WTC11 (cell line): Measurements from ENCODE around the gene ATP1A4. TPM values are rescaled to one million over a fixed set of nuclear protein-coding genes. Genes with fewer than 3 reads are reported as not detected.

Source experiments
- ATAC-seq: fragments of 200-7000 bp; cut with Tn5 transposase; 2 replicates; pipeline ENCODE4 v1.10.0; 2021; ENCODE audit warnings: mild to moderate bottlenecking, moderate library complexity
- CTCF ChIA-PET: fragments of 300-600 bp; sonication (Branson Sonifier 250); formaldehyde crosslinking; loops from one replicate; lab custom pipeline; 2021; ENCODE audit warnings: antibody characterized with exemption; lab: Charles Lee
- POLR2A ChIA-PET: fragments of 350-600 bp; sonication (Branson Sonifier 250); formaldehyde crosslinking; loops from one replicate; lab custom pipeline; 2021; ENCODE audit warnings: antibody characterized with exemption; lab: Charles Lee
- DNase-seq: peaks from one replicate; pipeline ENCODE4 v3.0.0; 2021; ENCODE audit warnings: low spot score
- H3K27ac Mint-ChIP-seq: 2 replicates; pipeline ENCODE4 v1.8.0; 2021; ENCODE audit warnings: mixed read lengths
- H3K27me3 Mint-ChIP-seq: 2 replicates; pipeline ENCODE4 v1.8.0; 2021; ENCODE audit warnings: low read depth, mild to moderate bottlenecking, moderate library complexity, mixed read lengths
- H3K36me3 Mint-ChIP-seq: 2 replicates; pipeline ENCODE4 v1.8.0; 2021; ENCODE audit warnings: mixed read lengths
- H3K4me1 Mint-ChIP-seq: 2 replicates; pipeline ENCODE4 v1.8.0; 2022; ENCODE audit warnings: mixed read lengths
- H3K4me3 Mint-ChIP-seq: 2 replicates; pipeline ENCODE4 v1.8.0; 2021; ENCODE audit warnings: mild to moderate bottlenecking, moderate library complexity, mixed read lengths
- H3K9me3 Mint-ChIP-seq: 2 replicates; pipeline ENCODE4 v1.8.0; 2021; ENCODE audit warnings: mixed read lengths
- CTCF ChIP-seq: fragments of 200-600 bp; IDR thresholded peaks from 2 replicates; pipeline ENCODE4 v1.8.0; 2022; ENCODE audit warnings: antibody characterized with exemption
- GABPB1 ChIP-seq: sonication (generic); formaldehyde crosslinking; IDR thresholded peaks from 2 replicates; pipeline ENCODE4 v1.8.1; 2023; ENCODE audit warnings: mild to moderate bottlenecking, missing genetic modification reagents
- GRHL2 ChIP-seq: fragments of 250-450 bp; sonication (Bioruptor Pico); IDR thresholded peaks from 2 replicates; pipeline ENCODE4 v1.8.0; 2022; ENCODE audit warnings: mild to moderate bottlenecking, moderate library complexity; ENCODE audit not compliant: insufficient replicate concordance, severe bottlenecking
- GTF2I ChIP-seq: fragments of 250-450 bp; sonication (Bioruptor Pico); conservative IDR thresholded peaks from 2 replicates; pipeline ENCODE4 v1.4.0; 2021; ENCODE audit warnings: mild to moderate bottlenecking
- IRF1 ChIP-seq: sonication (generic); formaldehyde crosslinking; IDR thresholded peaks from 2 replicates; pipeline ENCODE4 v1.8.0; 2023; ENCODE audit warnings: missing genetic modification reagents
- IRF2 ChIP-seq: sonication (generic); formaldehyde crosslinking; IDR thresholded peaks from 2 replicates; pipeline ENCODE4 v1.8.0; 2022; ENCODE audit warnings: low read depth, missing genetic modification reagents, borderline replicate concordance
- KAT7 ChIP-seq: sonication (generic); formaldehyde crosslinking; IDR thresholded peaks from 2 replicates; pipeline ENCODE4 v1.8.1; 2023; ENCODE audit warnings: missing genetic modification reagents, mild to moderate bottlenecking, borderline replicate concordance
- MAX ChIP-seq: sonication (generic); formaldehyde crosslinking; IDR thresholded peaks from 2 replicates; pipeline ENCODE4 v1.8.0; 2022; ENCODE audit warnings: mild to moderate bottlenecking, missing genetic modification reagents
- MXD4 ChIP-seq: fragments of 250-450 bp; sonication (Bioruptor Pico); IDR thresholded peaks from 2 replicates; pipeline ENCODE4 v1.8.0; 2021; ENCODE audit warnings: mild to moderate bottlenecking, moderate library complexity, borderline replicate concordance
- NFE2L1 ChIP-seq: sonication (generic); formaldehyde crosslinking; IDR thresholded peaks from 2 replicates; pipeline ENCODE4 v1.8.1; 2023; ENCODE audit warnings: missing genetic modification reagents
- OVOL2 ChIP-seq: fragments of 250-450 bp; sonication (Bioruptor Pico); IDR thresholded peaks from 2 replicates; pipeline ENCODE4 v1.9.0; 2021; ENCODE audit warnings: mild to moderate bottlenecking, borderline replicate concordance
- PREB ChIP-seq: sonication (generic); formaldehyde crosslinking; IDR thresholded peaks from 2 replicates; pipeline ENCODE4 v1.8.1; 2022; ENCODE audit warnings: mild to moderate bottlenecking, missing genetic modification reagents, moderate library complexity, borderline replicate concordance
- RELA ChIP-seq: sonication (generic); formaldehyde crosslinking; IDR thresholded peaks from 2 replicates; pipeline ENCODE4 v1.8.1; 2022; ENCODE audit warnings: missing genetic modification reagents, mild to moderate bottlenecking, borderline replicate concordance
- SMAD4 ChIP-seq: sonication (generic); formaldehyde crosslinking; IDR thresholded peaks from 2 replicates; pipeline ENCODE4 v1.8.0; 2022; ENCODE audit warnings: mild to moderate bottlenecking, missing genetic modification reagents
- SP1 ChIP-seq: sonication (generic); formaldehyde crosslinking; conservative IDR thresholded peaks from 2 replicates; pipeline ENCODE4 v1.8.1; 2022; ENCODE audit warnings: missing genetic modification reagents
- TEAD1 ChIP-seq: sonication (generic); formaldehyde crosslinking; IDR thresholded peaks from 2 replicates; pipeline ENCODE4 v1.8.0; 2022; ENCODE audit warnings: mild to moderate bottlenecking, missing genetic modification reagents
- TEAD4 ChIP-seq: sonication (generic); formaldehyde crosslinking; IDR thresholded peaks from 2 replicates; pipeline ENCODE4 v1.8.0; 2022; ENCODE audit warnings: mild to moderate bottlenecking, missing genetic modification reagents
- ZNF219 ChIP-seq: sonication (generic); formaldehyde crosslinking; IDR thresholded peaks from 2 replicates; pipeline ENCODE4 v1.8.0; 2023; ENCODE audit warnings: missing genetic modification reagents, mild to moderate bottlenecking, borderline replicate concordance
- ZNF396 ChIP-seq: fragments of 250-450 bp; sonication (Bioruptor Pico); IDR thresholded peaks from 2 replicates; pipeline ENCODE4 v1.8.0; 2021; ENCODE audit warnings: mild to moderate bottlenecking, moderate library complexity, borderline replicate concordance
- ZNF423 ChIP-seq: fragments of 250-450 bp; sonication (Bioruptor Pico); IDR thresholded peaks from 2 replicates; pipeline ENCODE4 v2.1.2; 2022; ENCODE audit warnings: mild to moderate bottlenecking, moderate library complexity
- ZNF425 ChIP-seq: fragments of 250-450 bp; sonication (Bioruptor Pico); conservative IDR thresholded peaks from 2 replicates; pipeline ENCODE4 v1.9.0; 2021; ENCODE audit warnings: mild to moderate bottlenecking
- ZNF532 ChIP-seq: fragments of 250-450 bp; sonication (Bioruptor Pico); IDR thresholded peaks from 2 replicates; pipeline ENCODE4 v1.9.0; 2021; ENCODE audit warnings: mild to moderate bottlenecking, borderline replicate concordance
- ZNF671 ChIP-seq: fragments of 250-450 bp; sonication (Bioruptor Pico); IDR thresholded peaks from 2 replicates; pipeline ENCODE4 v1.8.0; 2021; ENCODE audit warnings: mild to moderate bottlenecking
- total RNA-seq: library from RNA; stranded (reverse); gene quantifications from 3 replicates; pipeline ENCODE4 v1.2.3, GENCODE V29; 2021

ATP1A4 gene
- total RNA-seq, 1 experiment from 2014 or later = 0.37 TPM

- ATAC-seq (peak; percentile 61), DNase-seq (no peak)
- Mint-ChIP-seq H3K4me3 (no peak overlapping the region; the same call in 1 of the 2 replicates), H3K36me3 (no peaks in the 10 kb centered on the region), H3K27ac (peak overlapping the region; percentile 30), H3K9me3 (no peaks in the 10 kb centered on the region), H3K27me3 (peaks cover 5% of the 10 kb centered on the region; the same call in 1 of the 2 replicates), H3K4me1 (peaks cover 50% of the 10 kb centered on the region)
- no peak for TF ChIP-seq MXD4 (CRISPR knock-in tag)
- TF ChIP-seq SMAD4 (CRISPR knock-in tag) = 0 out of 2 replicates have a peak, but pooled peaks have one; percentile 7
- peak; percentile 33; the same call in 1 of the 2 replicates for TF ChIP-seq CTCF
- 0 out of 2 replicates have a peak, but pooled peaks have one; percentile 19 for TF ChIP-seq GTF2I (CRISPR knock-in tag)
- TF ChIP-seq GRHL2 (CRISPR knock-in tag) = no peak
- TF ChIP-seq GABPB1 (CRISPR knock-in tag) = peak; percentile 95
- TF ChIP-seq ZNF423 (CRISPR knock-in tag) = peak; percentile 95
- TF ChIP-seq TEAD4 (CRISPR knock-in tag) = peak; percentile 48; the same call in 1 of the 2 replicates
- TF ChIP-seq RELA (CRISPR knock-in tag) = no peak
- peak; percentile 90 for TF ChIP-seq ZNF532 (CRISPR knock-in tag)
- TF ChIP-seq TEAD1 (CRISPR knock-in tag) = peak; percentile 21; the same call in 1 of the 2 replicates
- 0 out of 2 replicates have a peak, but pooled peaks have one; percentile 9 for TF ChIP-seq ZNF396
- peak; percentile 55 for TF ChIP-seq SP1 (CRISPR knock-in tag)
- TF ChIP-seq MAX (CRISPR knock-in tag) = peak; percentile 86
- CTCF ChIA-PET = interaction anchor here (0.6 to 9.3 kb wide), 25 partner anchors 8 to 293 kb away, joined by 3 to 83 read pairs (median 7); partner anchors contain the start of genes ATP1A2 and IGSF8
- POLR2A ChIA-PET = interaction anchor here (0.9 to 1.4 kb wide), 3 partner anchors 11 to 60 kb away, joined by 3 to 4 read pairs (median 4); partner anchors contain the start of gene IGSF8
These were observed 42.3 kb upstream of the ATP1A4 start for GRCh38 chr1:160108888-160109662.

- ChIA-PET POLR2A (interaction anchor here (1.0 to 1.4 kb wide), 2 partner anchors 12 to 39 kb away, joined by 3 to 4 read pairs; partner anchors contain the start of gene IGSF8), CTCF (interaction anchor here (0.6 to 9.3 kb wide), 23 partner anchors 8 to 266 kb away, joined by 3 to 83 read pairs (median 8); partner anchors contain the start of genes ATP1A2, IGSF8 and KCNJ10)
- no peak for DNase-seq
- H3K27me3 Mint-ChIP-seq = peaks cover 5% of the 10 kb centered on the region; the same call in 1 of the 2 replicates
- H3K4me3 Mint-ChIP-seq = no peak overlapping the region
- no peaks in the 10 kb centered on the region for H3K9me3 Mint-ChIP-seq
- H3K27ac Mint-ChIP-seq = no peak overlapping the region; the same call in 1 of the 2 replicates
- no peaks in the 10 kb centered on the region for H3K36me3 Mint-ChIP-seq
- peak; percentile 11; the same call in 1 of the 2 replicates for ATAC-seq
- peaks cover 51% of the 10 kb centered on the region for H3K4me1 Mint-ChIP-seq
- TF ChIP-seq KAT7 (CRISPR knock-in tag) (no peak), IRF2 (CRISPR knock-in tag) (no peak), ZNF219 (CRISPR knock-in tag) (no peak), IRF1 (CRISPR knock-in tag) (no peak), PREB (CRISPR knock-in tag) (no peak), ZNF671 (no peak), OVOL2 (no peak), NFE2L1 (CRISPR knock-in tag) (no peak), ZNF425 (no peak)
These were observed 41.7 kb upstream of the ATP1A4 start for GRCh38 chr1:160109686-160110085.
